Vagina (tissue), 2 donors: ENCODE results near the gene EEF1G.

ENCODE experiments used
- POLR2A ChIP-seq, 2 donors: fragments of 450-650 bp; IDR thresholded peaks; one replicate each; pipeline ENCODE4 v1.6.1; 2017; ENCODE audit warnings: antibody characterized with exemption in 2 of 2, mild to moderate bottlenecking in 2 of 2, moderate library complexity in 2 of 2
- POLR2AphosphoS5 ChIP-seq, 2 donors: sonication (generic); formaldehyde crosslinking; IDR thresholded peaks; one replicate each; pipeline ENCODE4 v1.9.0; 2017; ENCODE audit warnings: antibody characterized with exemption in 2 of 2, mild to moderate bottlenecking in 2 of 2, low read depth in 1 of 2; ENCODE audit not compliant: insufficient read depth in 1 of 2
- TF ChIP-seq, protein P1 (sequence below), 3 experiments: fragments of 450-650 bp in 2 of 3; fragments of 200-600 bp in 1 of 3; sonication (generic) in 1 of 3; IDR thresholded peaks; one replicate each; pipeline ENCODE4 v1.5.1; 2017 to 2019; ENCODE audit warnings: antibody characterized with exemption in 3 of 3, mild to moderate bottlenecking in 2 of 3, moderate library complexity in 2 of 3

DNA sequence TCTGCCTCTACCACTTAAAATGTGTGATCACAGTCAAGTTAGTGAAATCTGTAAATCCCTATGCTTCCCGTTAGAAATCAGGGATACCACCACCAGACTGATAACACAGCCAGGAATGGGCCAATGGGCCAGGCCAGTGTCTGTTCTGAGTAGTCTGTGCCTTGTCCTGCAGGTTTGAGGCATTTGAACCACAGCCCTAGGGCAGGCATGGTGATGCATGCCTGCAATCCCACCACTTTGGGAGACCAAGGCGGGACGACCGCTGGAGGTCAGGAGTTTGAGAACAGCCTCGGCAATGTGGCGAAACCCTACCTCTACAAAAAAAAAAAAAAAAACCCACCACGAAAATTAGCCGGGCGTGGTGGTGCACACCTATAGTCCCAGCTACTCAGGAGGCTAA, 15.0 kb downstream of the EEF1G start:
- TF ChIP-seq, protein P1, sequence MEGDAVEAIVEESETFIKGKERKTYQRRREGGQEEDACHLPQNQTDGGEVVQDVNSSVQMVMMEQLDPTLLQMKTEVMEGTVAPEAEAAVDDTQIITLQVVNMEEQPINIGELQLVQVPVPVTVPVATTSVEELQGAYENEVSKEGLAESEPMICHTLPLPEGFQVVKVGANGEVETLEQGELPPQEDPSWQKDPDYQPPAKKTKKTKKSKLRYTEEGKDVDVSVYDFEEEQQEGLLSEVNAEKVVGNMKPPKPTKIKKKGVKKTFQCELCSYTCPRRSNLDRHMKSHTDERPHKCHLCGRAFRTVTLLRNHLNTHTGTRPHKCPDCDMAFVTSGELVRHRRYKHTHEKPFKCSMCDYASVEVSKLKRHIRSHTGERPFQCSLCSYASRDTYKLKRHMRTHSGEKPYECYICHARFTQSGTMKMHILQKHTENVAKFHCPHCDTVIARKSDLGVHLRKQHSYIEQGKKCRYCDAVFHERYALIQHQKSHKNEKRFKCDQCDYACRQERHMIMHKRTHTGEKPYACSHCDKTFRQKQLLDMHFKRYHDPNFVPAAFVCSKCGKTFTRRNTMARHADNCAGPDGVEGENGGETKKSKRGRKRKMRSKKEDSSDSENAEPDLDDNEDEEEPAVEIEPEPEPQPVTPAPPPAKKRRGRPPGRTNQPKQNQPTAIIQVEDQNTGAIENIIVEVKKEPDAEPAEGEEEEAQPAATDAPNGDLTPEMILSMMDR (IDR thresholded peaks at IDR 0.05), result no peak
- TF ChIP-seq POLR2AphosphoS5 (IDR thresholded peaks at IDR 0.05; ENCODE audit: insufficient read depth in 1 of 2, low read depth in 1 of 2) (no peak), POLR2A (IDR thresholded peaks at IDR 0.05) (no peak)
